ENCODE results near the gene WDR72.

Gene WDR72

DNA sequence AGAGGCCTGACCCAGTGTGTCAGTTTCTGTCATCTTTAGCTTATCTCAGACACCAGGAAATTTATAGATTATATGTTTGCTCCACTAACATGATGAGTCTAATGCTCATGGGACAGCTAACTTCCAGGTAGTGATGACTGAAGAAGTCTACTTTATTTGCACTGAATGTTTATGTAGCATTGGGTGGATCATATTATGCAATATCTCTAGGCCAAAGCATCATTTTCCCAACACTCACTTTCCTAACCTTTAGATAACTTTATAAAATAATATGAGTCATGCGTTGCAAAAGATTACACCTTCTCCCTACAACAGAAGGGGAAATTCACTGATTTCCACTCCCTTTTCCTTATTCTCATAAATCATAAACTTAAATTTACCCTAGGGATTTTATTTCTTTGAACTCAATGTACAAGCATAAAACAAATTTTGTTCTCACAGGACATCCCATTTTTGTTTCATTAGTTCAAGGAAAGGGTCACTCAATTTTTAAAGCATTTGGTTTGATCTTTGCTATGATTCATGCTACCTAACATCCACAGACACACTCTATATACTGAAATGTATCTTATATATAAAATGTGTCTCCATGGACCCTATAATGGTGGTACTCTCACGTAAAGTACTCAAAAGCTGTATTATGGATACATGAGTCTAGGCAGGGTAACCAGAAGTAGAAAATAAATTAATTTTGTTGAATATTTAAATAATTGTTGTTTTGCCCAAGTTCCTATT, 225.2 kb downstream of the WDR72 start:
- DNase-seq (ENCODE audit: low read depth in 3 of 3): no peak

DNA sequence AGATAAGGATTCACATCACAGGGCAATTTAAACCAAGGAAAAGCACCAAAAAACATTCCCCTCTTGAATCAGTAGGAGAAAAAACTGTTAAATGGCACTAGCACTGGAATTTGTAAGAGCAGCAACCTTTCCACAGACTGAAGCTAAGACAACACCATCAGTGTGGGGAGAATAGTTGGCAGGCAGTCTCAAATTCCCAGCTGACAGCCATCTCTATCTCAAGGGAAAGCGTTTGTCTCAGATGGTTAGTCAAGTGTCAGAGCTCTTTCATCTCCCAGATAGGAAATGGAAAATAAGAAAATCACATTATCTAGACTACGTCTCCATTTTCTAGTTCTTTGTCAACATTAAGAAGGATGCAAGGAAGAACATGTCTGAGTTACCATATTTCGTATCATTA, 228.7 kb downstream of the WDR72 start:
- no peak for DNase-seq (ENCODE audit: low read depth in 3 of 3)

- no peak for DNase-seq (ENCODE audit: low read depth in 3 of 3)
Measured at GRCh38 chr15:53527996-53528395, 231.5 kb downstream of the WDR72 start.

GRCh38 chr15:53525894-53526293, 233.6 kb downstream of the WDR72 start:
- DNase-seq (ENCODE audit: low read depth in 3 of 3): no peak

DNA sequence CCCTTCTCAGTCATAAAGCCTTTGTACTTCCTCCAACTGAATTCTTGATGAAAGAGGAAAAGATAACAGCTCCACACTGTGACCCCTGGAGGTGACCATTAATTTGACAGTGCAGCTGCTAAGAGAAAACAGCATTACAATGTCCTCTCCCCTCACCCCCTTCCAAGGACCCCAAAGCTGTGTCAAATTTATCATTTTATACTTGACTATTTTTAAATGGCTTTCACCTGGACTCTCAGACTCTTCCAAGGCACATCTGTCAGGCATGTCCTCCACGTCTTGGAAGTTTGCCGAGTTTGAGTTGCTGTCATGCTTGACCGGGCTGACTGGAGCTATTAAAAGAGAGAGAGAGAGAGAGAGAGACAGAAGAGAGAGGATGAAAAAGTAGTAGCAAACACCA, 236.5 kb downstream of the WDR72 start:
- no peak for DNase-seq (ENCODE audit: low read depth in 3 of 3)

GRCh38 chr15:53520996-53521395, 238.5 kb downstream of the WDR72 start:
- no peak for DNase-seq (ENCODE audit: low read depth in 3 of 3)

DNA sequence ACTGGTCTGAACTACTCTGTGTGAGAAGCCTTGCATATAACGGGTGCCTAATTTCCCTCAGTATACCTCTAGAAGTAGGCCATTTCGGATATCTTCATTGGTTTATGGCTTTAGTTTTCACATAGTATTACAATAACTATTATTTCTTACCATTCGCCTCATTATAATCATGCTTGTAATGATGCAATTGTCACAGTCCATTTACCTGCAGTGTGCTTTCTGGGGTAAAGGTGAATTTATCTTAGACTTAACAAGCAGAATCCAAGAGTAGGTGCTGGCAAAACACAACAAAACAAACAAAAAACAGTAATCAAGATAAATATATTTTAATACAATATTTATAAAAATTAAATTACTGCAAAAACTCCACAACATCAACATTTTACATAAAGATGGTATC, 246.0 kb downstream of the WDR72 start:
- no peak for DNase-seq (ENCODE audit: low read depth in 3 of 3)

DNA sequence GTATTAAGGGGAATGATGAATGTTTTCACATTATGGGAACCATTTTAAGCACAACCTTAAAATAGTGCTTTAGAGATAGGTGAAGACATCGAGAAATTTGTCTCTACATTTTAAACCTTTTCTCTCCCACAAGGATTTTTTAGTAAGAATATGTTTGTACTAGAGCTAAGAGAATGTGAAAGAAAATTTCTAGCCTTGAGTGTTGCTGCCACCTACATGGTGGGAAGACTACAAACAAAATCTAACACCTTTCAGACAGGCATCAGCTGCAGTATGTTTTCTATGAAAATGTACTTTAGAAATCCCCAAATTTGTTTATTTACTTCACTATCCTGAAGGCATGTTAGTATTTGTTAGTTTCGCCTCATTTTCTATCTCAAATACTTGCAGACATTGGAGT, 247.4 kb downstream of the WDR72 start:
- DNase-seq (ENCODE audit: low read depth in 3 of 3): no peak

DNA sequence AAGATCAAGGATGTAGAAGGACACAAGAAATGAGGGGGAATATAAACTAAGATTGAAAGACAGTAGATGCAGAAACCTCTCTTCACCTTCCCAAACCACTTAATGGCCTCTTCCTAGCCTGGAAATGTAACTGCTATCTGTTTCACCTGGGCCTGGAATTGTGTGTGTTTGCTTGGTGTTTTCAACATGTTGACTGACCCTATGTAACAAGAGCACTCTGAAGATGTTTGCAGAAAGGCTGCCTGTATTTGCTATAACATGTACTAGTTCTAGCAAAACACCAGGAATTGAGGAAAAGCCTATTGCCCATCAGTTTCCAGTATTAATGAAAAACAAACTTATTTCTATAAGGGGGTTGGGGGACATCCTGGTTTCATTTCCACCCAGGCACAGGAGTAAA, 248.3 kb downstream of the WDR72 start:
- no peak for DNase-seq (ENCODE audit: low read depth in 3 of 3)

GRCh38 chr15:53506370-53506769, 253.1 kb downstream of the WDR72 start:
- DNase-seq (ENCODE audit: low read depth in 3 of 3): no peak

- no peak for DNase-seq (ENCODE audit: low read depth in 3 of 3)
Measured at GRCh38 chr15:53498996-53499395, 260.5 kb downstream of the WDR72 start.

- DNase-seq (ENCODE audit: low read depth in 3 of 3): no peak
Measured at GRCh38 chr15:53490341-53490740, 269.1 kb downstream of the WDR72 start.

GRCh38 chr15:53482055-53482454, 277.4 kb downstream of the WDR72 start:
- no peak for DNase-seq (ENCODE audit: low read depth in 3 of 3)

DNA sequence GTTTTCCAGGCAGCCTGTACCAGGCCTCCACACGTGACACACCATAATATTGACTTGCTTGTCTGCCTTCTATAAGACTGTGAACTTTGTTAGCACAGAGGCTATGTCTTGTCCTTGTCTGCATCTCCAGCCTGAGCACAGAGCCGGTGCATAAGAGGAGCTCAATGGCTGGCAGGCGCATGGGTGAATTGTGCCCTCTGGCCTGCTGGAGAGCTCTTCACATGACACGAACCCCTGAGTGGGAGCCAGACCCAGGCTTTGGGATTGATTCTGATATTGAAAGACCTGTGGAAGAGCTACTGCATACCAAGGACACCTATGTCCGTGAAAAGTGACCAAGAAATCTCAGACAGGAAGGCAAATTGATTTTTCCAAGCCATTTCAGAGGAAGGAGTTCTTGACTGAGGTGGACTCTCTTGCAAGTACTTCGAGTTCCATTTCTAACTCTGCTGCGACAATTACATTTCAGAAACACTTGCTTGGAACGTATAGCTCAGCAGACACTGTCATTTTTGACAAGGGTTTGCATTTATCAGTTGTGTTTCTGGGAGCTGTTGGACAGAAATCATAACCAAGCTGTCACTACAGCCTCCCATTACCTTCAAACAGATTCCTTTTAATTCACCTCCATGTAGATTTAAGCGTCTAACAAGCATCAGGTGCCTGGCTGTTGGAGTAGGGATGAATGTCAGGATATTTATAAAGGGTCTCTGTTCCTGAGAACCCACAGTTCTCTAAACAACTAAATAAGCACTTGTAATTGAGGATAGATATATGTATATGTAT, 281.3 kb downstream of the WDR72 start:
- no peak for DNase-seq (ENCODE audit: low read depth in 3 of 3)

- DNase-seq (ENCODE audit: low read depth in 3 of 3): no peak
Measured at GRCh38 chr15:53473886-53474285, 285.6 kb downstream of the WDR72 start.

DNA sequence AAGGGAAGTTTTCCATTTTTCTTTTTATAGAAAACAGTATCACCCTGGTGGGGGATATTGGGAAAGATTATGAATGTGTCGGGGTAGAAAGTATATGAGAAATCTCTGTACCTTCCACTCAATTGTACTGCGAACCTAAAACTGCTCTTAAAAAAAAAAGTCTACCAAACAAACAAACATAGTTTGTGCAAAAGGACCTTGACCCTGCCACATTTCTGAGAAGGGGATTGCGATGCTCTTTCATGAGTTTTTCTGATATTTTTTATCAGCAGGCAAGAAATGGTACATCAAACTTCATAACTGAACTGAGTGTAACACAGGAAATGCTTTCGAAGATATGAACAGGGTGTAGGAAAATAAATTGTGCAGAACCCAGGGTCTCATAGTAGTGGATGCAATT, 286.0 kb downstream of the WDR72 start:
- DNase-seq (ENCODE audit: low read depth in 3 of 3): no peak

GRCh38 chr15:53472883-53473282, 286.6 kb downstream of the WDR72 start:
- DNase-seq (ENCODE audit: low read depth in 3 of 3): no peak

DNA sequence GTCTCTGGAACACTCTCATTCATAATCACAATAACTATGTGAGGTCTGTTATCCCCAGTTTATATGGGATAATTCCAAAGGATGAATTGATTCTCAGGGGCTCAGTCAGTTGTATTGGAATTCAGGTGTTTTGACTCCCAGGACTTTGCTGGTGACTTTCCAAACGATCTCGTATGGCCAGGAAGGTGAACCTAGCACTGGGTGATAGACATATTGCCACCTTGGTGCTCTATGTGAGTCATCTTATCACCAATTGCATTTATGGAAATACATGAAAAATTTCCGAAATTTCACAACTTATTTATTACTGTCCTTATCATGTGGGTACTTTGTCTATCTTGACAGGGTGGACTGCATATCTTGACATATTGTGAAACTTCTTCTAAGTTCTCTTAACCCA, 287.3 kb downstream of the WDR72 start:
- DNase-seq (ENCODE audit: low read depth in 3 of 3): no peak

- DNase-seq (ENCODE audit: low read depth in 3 of 3): no peak
Measured at GRCh38 chr15:53470743-53471142, 288.7 kb downstream of the WDR72 start.

DNA sequence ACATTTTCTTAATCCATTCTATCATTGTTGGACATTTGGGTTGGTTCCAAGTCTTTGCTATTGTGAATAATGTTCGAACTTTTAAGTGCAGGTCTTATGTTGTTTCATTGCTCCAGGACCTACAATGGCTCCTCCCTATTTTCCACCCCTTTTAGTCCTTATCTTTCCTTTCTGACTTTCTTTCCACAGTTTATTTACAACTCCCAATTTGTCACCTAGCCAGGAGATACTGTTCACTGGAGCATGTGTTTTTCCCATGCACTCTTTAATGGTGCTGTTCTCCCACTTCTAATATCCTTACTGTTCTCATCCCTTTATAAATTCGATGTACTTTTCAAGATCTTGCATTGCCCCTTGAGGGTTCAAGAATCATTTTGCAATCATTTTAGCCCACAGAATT, 290.0 kb downstream of the WDR72 start:
- no peak for DNase-seq (ENCODE audit: low read depth in 3 of 3)
